ENCODE measurements around the gene TKT. TPM values are rescaled to one million over a fixed set of nuclear protein-coding genes. Genes with fewer than 3 reads are reported as not detected.

The TKT gene
- total and polyA plus RNA-seq, 4 donors, result 18.1 to 202 (median 129) TPM

DNA sequence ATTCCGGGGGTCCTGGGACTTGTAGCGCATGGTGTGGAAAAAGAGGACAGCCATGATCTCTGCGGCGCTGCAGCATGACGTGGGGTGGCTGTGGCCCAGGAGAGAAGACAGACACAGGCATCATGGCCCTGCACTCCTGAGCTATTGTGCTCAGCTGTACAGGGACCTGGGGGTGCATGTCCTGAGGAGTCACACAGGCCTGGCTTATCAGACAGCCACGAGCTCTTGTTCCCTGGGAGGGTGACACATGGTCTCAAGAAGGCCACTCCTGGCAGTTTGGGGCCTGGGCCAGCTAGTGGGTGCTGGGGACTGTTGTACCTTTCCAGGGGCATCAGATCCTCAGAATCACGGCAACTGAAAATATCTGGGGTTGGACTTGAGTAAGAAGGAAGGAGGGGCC is 13.7 kb downstream of the TKT start:
- no peak for DNase-seq (ENCODE audit: low spot score)
- Histone ChIP-seq H3K9me3 (ENCODE audit: control insufficient read depth in 4 of 4, low read length in 3 of 4) (no peaks in the 10 kb centered on the region), H3K27ac (ENCODE audit: low read depth in 1 of 2, low read length in 2 of 2) (no peak overlapping the region), H3K36me3 (ENCODE audit: control insufficient read depth in 4 of 4, insufficient read depth in 3 of 4, low read depth in 1 of 4, low read length in 3 of 4) (peaks cover 0 to 12% (median 1%) of the 10 kb centered on the region in 4 donors), H3K4me3 (ENCODE audit: low read depth in 1 of 3, low read length in 3 of 3) (no peak overlapping the region), H3K27me3 (ENCODE audit: control insufficient read depth in 4 of 4, insufficient read depth in 4 of 4, low read length in 3 of 4) (no peaks in the 10 kb centered on the region), H3K9ac (ENCODE audit: low read depth in 1 of 2, low read length in 2 of 2) (no peak overlapping the region), H3K4me1 (ENCODE audit: control insufficient read depth in 4 of 4, insufficient read depth in 4 of 4, low read length in 3 of 4) (peaks cover 8 to 12% (median 10%) of the 10 kb centered on the region in 4 donors)
- 94% methylated on average over 7 of the region's 7 CpGs for WGBS
- TF ChIP-seq EGR1 (IDR thresholded peaks at IDR 0.05; ENCODE audit: low read depth in 2 of 2), result no peak
- no peak for TF ChIP-seq FOXA2 (IDR thresholded peaks at IDR 0.05)
- TF ChIP-seq, protein P1, sequence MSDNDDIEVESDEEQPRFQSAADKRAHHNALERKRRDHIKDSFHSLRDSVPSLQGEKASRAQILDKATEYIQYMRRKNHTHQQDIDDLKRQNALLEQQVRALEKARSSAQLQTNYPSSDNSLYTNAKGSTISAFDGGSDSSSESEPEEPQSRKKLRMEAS (IDR thresholded peaks at IDR 0.05), result no peak
- no peak for TF ChIP-seq JUND (IDR thresholded peaks at IDR 0.05)
- no peak for TF ChIP-seq GABPA (IDR thresholded peaks at IDR 0.05 in 1 of 2, conservative IDR thresholded peaks at IDR 0.05 in 1 of 2)
- TF ChIP-seq FOXA1 (IDR thresholded peaks at IDR 0.05), result no peak
- TF ChIP-seq, protein P2, sequence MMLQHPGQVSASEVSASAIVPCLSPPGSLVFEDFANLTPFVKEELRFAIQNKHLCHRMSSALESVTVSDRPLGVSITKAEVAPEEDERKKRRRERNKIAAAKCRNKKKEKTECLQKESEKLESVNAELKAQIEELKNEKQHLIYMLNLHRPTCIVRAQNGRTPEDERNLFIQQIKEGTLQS (IDR thresholded peaks at IDR 0.05), result no peak
- no peak for TF ChIP-seq HNF4G (IDR thresholded peaks at IDR 0.05)
- TF ChIP-seq, protein P3, sequence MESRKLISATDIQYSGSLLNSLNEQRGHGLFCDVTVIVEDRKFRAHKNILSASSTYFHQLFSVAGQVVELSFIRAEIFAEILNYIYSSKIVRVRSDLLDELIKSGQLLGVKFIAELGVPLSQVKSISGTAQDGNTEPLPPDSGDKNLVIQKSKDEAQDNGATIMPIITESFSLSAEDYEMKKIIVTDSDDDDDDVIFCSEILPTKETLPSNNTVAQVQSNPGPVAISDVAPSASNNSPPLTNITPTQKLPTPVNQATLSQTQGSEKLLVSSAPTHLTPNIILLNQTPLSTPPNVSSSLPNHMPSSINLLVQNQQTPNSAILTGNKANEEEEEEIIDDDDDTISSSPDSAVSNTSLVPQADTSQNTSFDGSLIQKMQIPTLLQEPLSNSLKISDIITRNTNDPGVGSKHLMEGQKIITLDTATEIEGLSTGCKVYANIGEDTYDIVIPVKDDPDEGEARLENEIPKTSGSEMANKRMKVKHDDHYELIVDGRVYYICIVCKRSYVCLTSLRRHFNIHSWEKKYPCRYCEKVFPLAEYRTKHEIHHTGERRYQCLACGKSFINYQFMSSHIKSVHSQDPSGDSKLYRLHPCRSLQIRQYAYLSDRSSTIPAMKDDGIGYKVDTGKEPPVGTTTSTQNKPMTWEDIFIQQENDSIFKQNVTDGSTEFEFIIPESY (IDR thresholded peaks at IDR 0.05), result no peak
- no peak for TF ChIP-seq SP1 (IDR thresholded peaks at IDR 0.05)
- TF ChIP-seq, protein P4, sequence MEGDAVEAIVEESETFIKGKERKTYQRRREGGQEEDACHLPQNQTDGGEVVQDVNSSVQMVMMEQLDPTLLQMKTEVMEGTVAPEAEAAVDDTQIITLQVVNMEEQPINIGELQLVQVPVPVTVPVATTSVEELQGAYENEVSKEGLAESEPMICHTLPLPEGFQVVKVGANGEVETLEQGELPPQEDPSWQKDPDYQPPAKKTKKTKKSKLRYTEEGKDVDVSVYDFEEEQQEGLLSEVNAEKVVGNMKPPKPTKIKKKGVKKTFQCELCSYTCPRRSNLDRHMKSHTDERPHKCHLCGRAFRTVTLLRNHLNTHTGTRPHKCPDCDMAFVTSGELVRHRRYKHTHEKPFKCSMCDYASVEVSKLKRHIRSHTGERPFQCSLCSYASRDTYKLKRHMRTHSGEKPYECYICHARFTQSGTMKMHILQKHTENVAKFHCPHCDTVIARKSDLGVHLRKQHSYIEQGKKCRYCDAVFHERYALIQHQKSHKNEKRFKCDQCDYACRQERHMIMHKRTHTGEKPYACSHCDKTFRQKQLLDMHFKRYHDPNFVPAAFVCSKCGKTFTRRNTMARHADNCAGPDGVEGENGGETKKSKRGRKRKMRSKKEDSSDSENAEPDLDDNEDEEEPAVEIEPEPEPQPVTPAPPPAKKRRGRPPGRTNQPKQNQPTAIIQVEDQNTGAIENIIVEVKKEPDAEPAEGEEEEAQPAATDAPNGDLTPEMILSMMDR (IDR thresholded peaks at IDR 0.05; ENCODE audit: low read depth, low read length, missing input control), result no peak
- no peak for TF ChIP-seq TAF1 (conservative IDR thresholded peaks at IDR 0.05)
- TF ChIP-seq RAD21 (IDR thresholded peaks at IDR 0.05), result no peak
- TF ChIP-seq YY1 (IDR thresholded peaks at IDR 0.05), result no peak
- TF ChIP-seq, protein P5, sequence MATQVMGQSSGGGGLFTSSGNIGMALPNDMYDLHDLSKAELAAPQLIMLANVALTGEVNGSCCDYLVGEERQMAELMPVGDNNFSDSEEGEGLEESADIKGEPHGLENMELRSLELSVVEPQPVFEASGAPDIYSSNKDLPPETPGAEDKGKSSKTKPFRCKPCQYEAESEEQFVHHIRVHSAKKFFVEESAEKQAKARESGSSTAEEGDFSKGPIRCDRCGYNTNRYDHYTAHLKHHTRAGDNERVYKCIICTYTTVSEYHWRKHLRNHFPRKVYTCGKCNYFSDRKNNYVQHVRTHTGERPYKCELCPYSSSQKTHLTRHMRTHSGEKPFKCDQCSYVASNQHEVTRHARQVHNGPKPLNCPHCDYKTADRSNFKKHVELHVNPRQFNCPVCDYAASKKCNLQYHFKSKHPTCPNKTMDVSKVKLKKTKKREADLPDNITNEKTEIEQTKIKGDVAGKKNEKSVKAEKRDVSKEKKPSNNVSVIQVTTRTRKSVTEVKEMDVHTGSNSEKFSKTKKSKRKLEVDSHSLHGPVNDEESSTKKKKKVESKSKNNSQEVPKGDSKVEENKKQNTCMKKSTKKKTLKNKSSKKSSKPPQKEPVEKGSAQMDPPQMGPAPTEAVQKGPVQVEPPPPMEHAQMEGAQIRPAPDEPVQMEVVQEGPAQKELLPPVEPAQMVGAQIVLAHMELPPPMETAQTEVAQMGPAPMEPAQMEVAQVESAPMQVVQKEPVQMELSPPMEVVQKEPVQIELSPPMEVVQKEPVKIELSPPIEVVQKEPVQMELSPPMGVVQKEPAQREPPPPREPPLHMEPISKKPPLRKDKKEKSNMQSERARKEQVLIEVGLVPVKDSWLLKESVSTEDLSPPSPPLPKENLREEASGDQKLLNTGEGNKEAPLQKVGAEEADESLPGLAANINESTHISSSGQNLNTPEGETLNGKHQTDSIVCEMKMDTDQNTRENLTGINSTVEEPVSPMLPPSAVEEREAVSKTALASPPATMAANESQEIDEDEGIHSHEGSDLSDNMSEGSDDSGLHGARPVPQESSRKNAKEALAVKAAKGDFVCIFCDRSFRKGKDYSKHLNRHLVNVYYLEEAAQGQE (IDR thresholded peaks at IDR 0.05), result no peak
- TF ChIP-seq RXRA (IDR thresholded peaks at IDR 0.05), result no peak
- no peak for TF ChIP-seq NR2F2 (IDR thresholded peaks at IDR 0.05)
- no peak for TF ChIP-seq HNF4A (conservative IDR thresholded peaks at IDR 0.05)

Data from liver (tissue), 9 donors.